ENCODE results near the gene IFNAR1. TPM values are rescaled to one million over a fixed set of nuclear protein-coding genes. Genes with fewer than 3 reads are reported as not detected.

Gene IFNAR1
- polyA plus RNA-seq, 2 of the 4 experiments (the other 2 are of a cell fraction): 14.1 to 14.2 TPM

GRCh38 chr21:33355355-33355754 is 30.6 kb downstream of the IFNAR1 start:
- no peaks in the 10 kb centered on the region for H3K9me3 ChIP-seq
- POLR2A ChIA-PET: no interaction called here
- CTCF ChIA-PET: interaction anchor here (1.8 to 2.2 kb wide), 2 partner anchors 155 to 159 kb away, joined by 3 to 7 read pairs; no protein-coding TSS in a partner anchor

DNA sequence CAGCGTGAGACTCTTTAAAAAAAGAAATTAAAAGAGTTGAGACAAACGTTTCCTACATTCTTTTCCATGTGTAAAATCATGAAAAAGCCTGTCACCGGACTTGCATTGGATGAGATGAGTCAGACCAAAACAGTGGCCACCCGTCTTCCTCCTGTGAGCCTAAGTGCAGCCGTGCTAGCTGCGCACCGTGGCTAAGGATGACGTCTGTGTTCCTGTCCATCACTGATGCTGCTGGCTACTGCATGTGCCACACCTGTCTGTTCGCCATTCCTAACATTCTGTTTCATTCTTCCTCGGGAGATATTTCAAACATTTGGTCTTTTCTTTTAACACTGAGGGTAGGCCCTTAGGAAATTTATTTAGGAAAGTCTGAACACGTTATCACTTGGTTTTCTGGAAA is 31.2 kb downstream of the IFNAR1 start:
- ChIA-PET CTCF (interaction anchor here (1.8 to 2.2 kb wide), 2 partner anchors 156 to 160 kb away, joined by 3 to 7 read pairs; no protein-coding TSS in a partner anchor), POLR2A (no interaction called here)
- 85% methylated on average over 11 of the region's 11 CpGs for WGBS (ENCODE audit: missing lambda C conversion rate)
- Histone ChIP-seq H3K27ac (no peak overlapping the region), H3K4me3 (no peak overlapping the region), H3K4me1 (peaks cover 8% of the 10 kb centered on the region), H3K9me3 (no peaks in the 10 kb centered on the region), H3K4me2 (no peak overlapping the region)
- FAIRE-seq (no peak), ATAC-seq (no peak), DNase-seq (ENCODE audit: low read depth in 1 of 2, low spot score in 1 of 2) (no peak)
- TF ChIP-seq KDM1A (IDR thresholded peaks at IDR 0.05; ENCODE audit: low read depth): no peak
- TF ChIP-seq JUNB (IDR thresholded peaks at IDR 0.05): no peak
- TF ChIP-seq FOSL2 (IDR thresholded peaks at IDR 0.05): no peak
- no peak for TF ChIP-seq FOSL2 (CRISPR knock-in tag; IDR thresholded peaks at IDR 0.05)
- TF ChIP-seq FOXS1 (CRISPR knock-in tag; IDR thresholded peaks at IDR 0.05): no peak
- no peak for TF ChIP-seq E2F6 (IDR thresholded peaks at IDR 0.05; ENCODE audit: borderline replicate concordance, low read depth)
- no peak for TF ChIP-seq EP300 (IDR thresholded peaks at IDR 0.05)
- no peak for TF ChIP-seq MYC (IDR thresholded peaks at IDR 0.05; ENCODE audit: borderline replicate concordance, low read length)
- no peak for TF ChIP-seq HOXA7 (CRISPR knock-in tag; IDR thresholded peaks at IDR 0.05)
- no peak for TF ChIP-seq POLR2A (IDR thresholded peaks at IDR 0.05; ENCODE audit: low read length)
- no peak for TF ChIP-seq MAFK (IDR thresholded peaks at IDR 0.05; ENCODE audit: partially characterized antibody)
- no peak for TF ChIP-seq POLR2AphosphoS2 (conservative IDR thresholded peaks at IDR 0.05; ENCODE audit: low read length)
- TF ChIP-seq NR3C1 (IDR thresholded peaks at IDR 0.05): no peak
- TF ChIP-seq RARB (CRISPR knock-in tag; IDR thresholded peaks at IDR 0.05): no peak
- no peak for TF ChIP-seq ZC3H11A (IDR thresholded peaks at IDR 0.05)
- TF ChIP-seq, protein P1, sequence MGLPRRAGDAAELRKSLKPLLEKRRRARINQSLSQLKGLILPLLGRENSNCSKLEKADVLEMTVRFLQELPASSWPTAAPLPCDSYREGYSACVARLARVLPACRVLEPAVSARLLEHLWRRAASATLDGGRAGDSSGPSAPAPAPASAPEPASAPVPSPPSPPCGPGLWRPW (IDR thresholded peaks at IDR 0.05): no peak
- no peak for TF ChIP-seq SREBF2 (IDR thresholded peaks at IDR 0.05)

More at GRCh38 chr21:33355355-33355754, 30.6 kb downstream of the IFNAR1 start:
- 89% methylated on average over 6 of the region's 6 CpGs for WGBS (ENCODE audit: missing lambda C conversion rate)
- Histone ChIP-seq H3K4me1 (peaks cover 1% of the 10 kb centered on the region; the same call in 2 of the 3 replicates), H3K27ac (no peak overlapping the region), H3K4me2 (no peak overlapping the region), H3K4me3 (no peak overlapping the region)
- no peak for ATAC-seq
- no peak for FAIRE-seq
- DNase-seq (ENCODE audit: low read depth in 1 of 2, low spot score in 1 of 2): no peak
- TF ChIP-seq, protein P2, sequence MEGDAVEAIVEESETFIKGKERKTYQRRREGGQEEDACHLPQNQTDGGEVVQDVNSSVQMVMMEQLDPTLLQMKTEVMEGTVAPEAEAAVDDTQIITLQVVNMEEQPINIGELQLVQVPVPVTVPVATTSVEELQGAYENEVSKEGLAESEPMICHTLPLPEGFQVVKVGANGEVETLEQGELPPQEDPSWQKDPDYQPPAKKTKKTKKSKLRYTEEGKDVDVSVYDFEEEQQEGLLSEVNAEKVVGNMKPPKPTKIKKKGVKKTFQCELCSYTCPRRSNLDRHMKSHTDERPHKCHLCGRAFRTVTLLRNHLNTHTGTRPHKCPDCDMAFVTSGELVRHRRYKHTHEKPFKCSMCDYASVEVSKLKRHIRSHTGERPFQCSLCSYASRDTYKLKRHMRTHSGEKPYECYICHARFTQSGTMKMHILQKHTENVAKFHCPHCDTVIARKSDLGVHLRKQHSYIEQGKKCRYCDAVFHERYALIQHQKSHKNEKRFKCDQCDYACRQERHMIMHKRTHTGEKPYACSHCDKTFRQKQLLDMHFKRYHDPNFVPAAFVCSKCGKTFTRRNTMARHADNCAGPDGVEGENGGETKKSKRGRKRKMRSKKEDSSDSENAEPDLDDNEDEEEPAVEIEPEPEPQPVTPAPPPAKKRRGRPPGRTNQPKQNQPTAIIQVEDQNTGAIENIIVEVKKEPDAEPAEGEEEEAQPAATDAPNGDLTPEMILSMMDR (IDR thresholded peaks at IDR 0.05): no peak
- TF ChIP-seq EHMT2 (IDR thresholded peaks at IDR 0.05; ENCODE audit: low read depth) (no peak), HOXB13 (CRISPR knock-in tag; IDR thresholded peaks at IDR 0.05; ENCODE audit: low read depth) (no peak), HOXA7 (CRISPR knock-in tag; IDR thresholded peaks at IDR 0.05) (no peak), HEYL (CRISPR knock-in tag; IDR thresholded peaks at IDR 0.05) (no peak), ZSCAN20 (CRISPR knock-in tag; IDR thresholded peaks at IDR 0.05) (no peak), PHF8 (IDR thresholded peaks at IDR 0.05; ENCODE audit: borderline replicate concordance, low read depth) (no peak), RARB (CRISPR knock-in tag; IDR thresholded peaks at IDR 0.05) (no peak), POLR2A (IDR thresholded peaks at IDR 0.05; ENCODE audit: low read length) (no peak)
- TF ChIP-seq, protein P3, sequence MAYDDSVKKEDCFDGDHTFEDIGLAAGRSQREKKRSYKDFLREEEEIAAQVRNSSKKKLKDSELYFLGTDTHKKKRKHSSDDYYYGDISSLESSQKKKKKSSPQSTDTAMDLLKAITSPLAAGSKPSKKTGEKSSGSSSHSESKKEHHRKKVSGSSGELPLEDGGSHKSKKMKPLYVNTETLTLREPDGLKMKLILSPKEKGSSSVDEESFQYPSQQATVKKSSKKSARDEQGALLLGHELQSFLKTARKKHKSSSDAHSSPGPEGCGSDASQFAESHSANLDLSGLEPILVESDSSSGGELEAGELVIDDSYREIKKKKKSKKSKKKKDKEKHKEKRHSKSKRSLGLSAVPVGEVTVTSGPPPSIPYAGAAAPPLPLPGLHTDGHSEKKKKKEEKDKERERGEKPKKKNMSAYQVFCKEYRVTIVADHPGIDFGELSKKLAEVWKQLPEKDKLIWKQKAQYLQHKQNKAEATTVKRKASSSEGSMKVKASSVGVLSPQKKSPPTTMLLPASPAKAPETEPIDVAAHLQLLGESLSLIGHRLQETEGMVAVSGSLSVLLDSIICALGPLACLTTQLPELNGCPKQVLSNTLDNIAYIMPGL (CRISPR knock-in tag; IDR thresholded peaks at IDR 0.05; ENCODE audit: borderline replicate concordance): no peak
- TF ChIP-seq, protein P4, sequence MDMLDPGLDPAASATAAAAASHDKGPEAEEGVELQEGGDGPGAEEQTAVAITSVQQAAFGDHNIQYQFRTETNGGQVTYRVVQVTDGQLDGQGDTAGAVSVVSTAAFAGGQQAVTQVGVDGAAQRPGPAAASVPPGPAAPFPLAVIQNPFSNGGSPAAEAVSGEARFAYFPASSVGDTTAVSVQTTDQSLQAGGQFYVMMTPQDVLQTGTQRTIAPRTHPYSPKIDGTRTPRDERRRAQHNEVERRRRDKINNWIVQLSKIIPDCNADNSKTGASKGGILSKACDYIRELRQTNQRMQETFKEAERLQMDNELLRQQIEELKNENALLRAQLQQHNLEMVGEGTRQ (IDR thresholded peaks at IDR 0.05): no peak
